K562 (cell line): ENCODE data around the gene TP53BP2. TPM values are rescaled to one million over a fixed set of nuclear protein-coding genes. Genes with fewer than 3 reads are reported as not detected.

Source experiments
- ATAC-seq: fragments of 200-7000 bp; cut with Tn5 transposase; 3 replicates; pipeline ENCODE4 v1.9.1; 2020; ENCODE audit warnings: moderate library complexity
- BruUV-seq: library from RNA; stranded (reverse); fragments of 400-500 nt; replicated peaks from 2 replicates; lab custom pipeline; 2021; lab: Mats Ljungman, UMichigan
- CTCF ChIA-PET: fragments of 300-600 bp; formaldehyde crosslinking; extraction: SDS; loops from one replicate; lab custom pipeline; 2021; ENCODE audit warnings: low intra/inter-chr PET ratio; lab: Yijun Ruan, JAX
- POLR2A ChIA-PET: fragments of 300-600, 350-650 bp; sonication (Branson Sonifier 250); formaldehyde crosslinking; extraction: SDS; loops from one replicate; lab custom pipeline; 2021; ENCODE audit warnings: antibody characterized with exemption, inconsistent platforms; lab: Yijun Ruan, JAX
- DNase-seq, 4 experiments: peaks; one replicate each; pipeline versions ENCODE4 v3.0.0 to v3.0.0-alpha.2; 2011 to 2018; ENCODE audit warnings: low spot score in 3 of 4, mixed read lengths in 3 of 4; ENCODE audit errors: extremely low read depth in 1 of 4
- FAIRE-seq: peaks from 2 replicates; lab custom pipeline; 2011; peaks lifted over from hg19 to GRCh38; lab: Jason Lieb, UNC
- H2AFZ ChIP-seq: 2 replicates; pipeline ENCODE4 v1.6.0; 2011; ENCODE audit warnings: low read depth, low read length, control low read depth, inconsistent platforms
- H3K27ac ChIP-seq: fragments of 200-600 bp; 3 replicates; pipeline ENCODE4 v1.8.0; 2011; ENCODE audit warnings: low read depth, mild to moderate bottlenecking, control low read depth, inconsistent platforms, low read length, moderate library complexity, mixed read lengths; ENCODE audit errors: extremely low read depth
- H3K27me3 ChIP-seq, 2 experiments: fragments of 300-600 bp in 1 of 2; 2 replicates in 1 of 2; 3 replicates in 1 of 2; pipeline versions ENCODE4 v1.6.0 to v1.8.0; 2011; ENCODE audit warnings: inconsistent platforms in 2 of 2, low read length in 2 of 2, mild to moderate bottlenecking in 1 of 2, mixed read lengths in 1 of 2, moderate library complexity in 1 of 2; ENCODE audit not compliant: control insufficient read depth in 2 of 2, insufficient read depth in 2 of 2
- H3K36me3 ChIP-seq: fragments of 300-600 bp; 3 replicates; pipeline ENCODE4 v1.8.0; 2011; ENCODE audit warnings: mild to moderate bottlenecking, low read length, inconsistent platforms; ENCODE audit not compliant: control insufficient read depth, insufficient read depth
- H3K4me1 ChIP-seq, 2 experiments: fragments of 200-600 bp in 1 of 2; replicated peaks in 1 of 2; 2 replicates in 1 of 2; 3 replicates in 1 of 2; pipeline versions ENCODE4 v1.5.1 to v1.8.0; 2011; ENCODE audit warnings: inconsistent platforms in 2 of 2, low read length in 2 of 2, mild to moderate bottlenecking in 1 of 2, mixed read lengths in 1 of 2, moderate library complexity in 1 of 2; ENCODE audit not compliant: control insufficient read depth in 2 of 2, insufficient read depth in 2 of 2
- H3K4me2 ChIP-seq: 2 replicates; pipeline ENCODE4 v1.6.1; 2011; ENCODE audit warnings: low read length, control low read depth, inconsistent platforms, mixed read lengths; ENCODE audit not compliant: insufficient read depth
- H3K4me3 ChIP-seq: fragments of 200-600 bp; sonication (generic), shearing (Covaris generic); 2 replicates; pipeline ENCODE4 v1.5.1; 2016; ENCODE audit warnings: control low read depth, inconsistent platforms
- H3K79me2 ChIP-seq: fragments of 200-600 bp; 3 replicates; pipeline ENCODE4 v1.8.0; 2011; ENCODE audit warnings: low read length, inconsistent platforms; ENCODE audit not compliant: control insufficient read depth, insufficient read depth
- H3K9ac ChIP-seq, 2 experiments: 2 replicates each; pipeline versions ENCODE4 v1.6.0 to v1.6.1; 2011; ENCODE audit warnings: low read depth in 2 of 2, low read length in 2 of 2, control low read depth in 1 of 2, inconsistent platforms in 1 of 2, mild to moderate bottlenecking in 1 of 2, mixed read lengths in 1 of 2; ENCODE audit not compliant: insufficient read depth in 1 of 2
- H3K9me1 ChIP-seq: one replicate; pipeline ENCODE4 v1.6.0; 2011; ENCODE audit warnings: inconsistent platforms, mild to moderate bottlenecking, low read length, moderate library complexity; ENCODE audit not compliant: control insufficient read depth, insufficient read depth
- H3K9me3 ChIP-seq: replicated peaks from 2 replicates; pipeline ENCODE4 v1.5.1; 2011; ENCODE audit warnings: low read depth, low read length, inconsistent platforms; ENCODE audit not compliant: control insufficient read depth, insufficient read depth
- H4K20me1 ChIP-seq: replicated peaks from 2 replicates; pipeline ENCODE4 v1.6.1; 2011; ENCODE audit warnings: low read length, inconsistent platforms, mixed read lengths; ENCODE audit not compliant: control insufficient read depth, insufficient read depth
- CBX8 ChIP-seq: fragments of 200-600 bp; sonication (generic); IDR thresholded peaks from 2 replicates; pipeline ENCODE4 v1.6.1; 2012; ENCODE audit warnings: borderline replicate concordance, mixed run types, low read depth, mild to moderate bottlenecking, moderate library complexity, mixed read lengths, low read length, control low read depth, inconsistent platforms; ENCODE audit not compliant: poor library complexity, severe bottlenecking; ENCODE audit errors: extremely low read depth
- COPS2 ChIP-seq: fragments of 450-650 bp; conservative IDR thresholded peaks from 2 replicates; pipeline ENCODE4 v1.6.1; 2016; ENCODE audit warnings: mild to moderate bottlenecking, moderate library complexity
- JUNB ChIP-seq: fragments of 450-650 bp; formaldehyde crosslinking; conservative IDR thresholded peaks from 2 replicates; pipeline ENCODE4 v1.4.0; 2020; ENCODE audit warnings: mild to moderate bottlenecking
- KDM5B ChIP-seq: fragments of 200-600 bp; sonication (generic); IDR thresholded peaks from 2 replicates; pipeline ENCODE4 v1.6.1; 2012; ENCODE audit warnings: low read depth, mild to moderate bottlenecking, moderate library complexity, low read length, control low read depth, inconsistent platforms; ENCODE audit not compliant: insufficient replicate concordance
- MECOM ChIP-seq: fragments of 250-450 bp; sonication (Bioruptor Pico); IDR thresholded peaks from 2 replicates; pipeline ENCODE4 v1.8.0; 2022; ENCODE audit warnings: inconsistent platforms
- MIER1 ChIP-seq: fragments of 450-650 bp; IDR thresholded peaks from 2 replicates; pipeline ENCODE4 v1.6.1; 2016; ENCODE audit warnings: antibody characterized with exemption, mild to moderate bottlenecking, low read depth
- NONO ChIP-seq, 2 experiments: fragments of 200-400 bp in 1 of 2; fragments of 450-650 bp in 1 of 2; formaldehyde crosslinking in 1 of 2; IDR thresholded peaks; 2 replicates each; pipeline ENCODE4 v1.6.1; 2017; ENCODE audit warnings: low read depth in 2 of 2, mild to moderate bottlenecking in 2 of 2, moderate library complexity in 2 of 2, low read length in 1 of 2
- SMARCA5 ChIP-seq: fragments of 450-650 bp; IDR thresholded peaks from 2 replicates; pipeline ENCODE4 v1.6.1; 2016
- TRIM28 ChIP-seq: fragments of 450-650 bp; IDR thresholded peaks from 2 replicates; pipeline ENCODE4 v1.6.1; 2017
- ZNF589 ChIP-seq: fragments of 200-800 bp; sonication (Bioruptor generic); IDR thresholded peaks from 2 replicates; pipeline ENCODE4 v1.6.1; 2016; ENCODE audit warnings: low read depth, missing genetic modification characterization, missing compliant biosample characterization
- in situ Hi-C: fragments of 300-500 bp; cut with MboI; formaldehyde crosslinking; loops from 4 replicates; pipeline ENCODE4 v1.15.0; 2018; ENCODE audit warnings: inconsistent platforms, mixed read lengths
- intact Hi-C: fragments of 100-400 bp; cut with micrococcal nuclease; formaldehyde crosslinking; loops from 2 replicates; pipeline ENCODE4 v1.14.2; 2022
- polyA plus RNA-seq, 8 experiments: library from polyadenylated mRNA; depleted of rRNA in 4 of 8; stranded (reverse) in 5 of 8; unstranded in 3 of 8; fragments of >200 nt; fragmentation: Nextera tagmentation in 2 of 8; fragmentation: Illumina TruSeq in 1 of 8; extraction: Ambion mirVana in 2 of 8; extraction: Trizol in 1 of 8; gene quantifications; 2 replicates each; pipeline versions ENCODE4 v1.2.1 to v1.2.3, GENCODE V29; 2011 to 2014; ENCODE audit warnings: inconsistent platforms in 1 of 8, missing spikeins in 1 of 8
- total RNA-seq, 7 experiments: library from RNA; depleted of rRNA in 6 of 7; stranded (reverse); fragments of >200 nt in 6 of 7; fragmentation: Illumina TruSeq in 2 of 7; extraction: Trizol in 2 of 7; gene quantifications; 2 replicates each; pipeline versions ENCODE4 v1.2.1 to v1.2.3, GENCODE V29; 2011 to 2021; ENCODE audit warnings: low replicate concordance in 1 of 7
- TF ChIP-seq, protein P1 (sequence below): fragments of 450-650 bp; IDR thresholded peaks from 2 replicates; pipeline ENCODE4 v1.7.0; 2016; ENCODE audit warnings: borderline replicate concordance
- TF ChIP-seq, protein P2 (sequence below): sonication (generic); formaldehyde crosslinking; IDR thresholded peaks from 2 replicates; pipeline ENCODE4 v1.8.0; 2022; ENCODE audit warnings: mild to moderate bottlenecking, missing genetic modification reagents, borderline replicate concordance
- TF ChIP-seq, protein P3 (sequence below): fragments of 450-650 bp; formaldehyde crosslinking; IDR thresholded peaks from 2 replicates; pipeline ENCODE4 v1.4.0; 2020; ENCODE audit warnings: mild to moderate bottlenecking, mixed read lengths
- TF ChIP-seq, protein P4 (sequence below): sonication (generic); formaldehyde crosslinking; IDR thresholded peaks from 2 replicates; pipeline ENCODE4 v1.4.0; 2020; ENCODE audit warnings: mild to moderate bottlenecking, missing genetic modification reagents

TP53BP2 gene
- total and polyA plus RNA-seq, 9 of the 15 experiments (the other 6 are each of a cell fraction or from before 2014, with no cell fraction given), result 17.0 to 69.6 (median 40.1) TPM

DNA sequence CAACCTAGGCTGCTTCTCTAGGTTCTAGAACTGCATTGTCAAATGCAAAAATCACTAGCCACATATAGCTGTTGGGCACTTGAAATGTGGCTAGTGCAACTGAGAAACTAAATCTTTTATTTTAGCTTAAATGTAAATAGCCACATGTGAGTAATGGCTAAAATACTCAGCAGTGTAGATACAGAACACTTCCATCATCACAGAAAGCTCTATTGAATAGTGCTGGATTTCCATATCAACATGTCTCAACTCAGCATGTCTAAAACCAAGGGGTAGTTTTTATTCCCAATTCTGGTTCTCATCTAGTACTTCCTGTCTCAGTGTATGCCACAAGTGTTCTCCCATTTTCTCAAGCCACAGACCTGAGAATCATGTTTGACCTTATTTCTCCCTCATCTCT is 7.5 kb upstream of the TP53BP2 start:
- in situ Hi-C loops (no loop called here), intact Hi-C loops (no loop called here)
- Histone ChIP-seq H4K20me1 (no peaks in the 10 kb centered on the region), H3K27me3 (no peaks in the 10 kb centered on the region), H3K9ac (no peak overlapping the region), H3K4me1 (peaks cover 0 to 1% of the 10 kb centered on the region in 2 experiments; a peak in 2 of 5 replicates), H3K9me3 (no peaks in the 10 kb centered on the region), H3K9me1 (no peaks in the 10 kb centered on the region), H3K4me3 (no peak overlapping the region), H3K27ac (no peak overlapping the region), H2AFZ (no peak overlapping the region), H3K79me2 (no peaks in the 10 kb centered on the region), H3K4me2 (no peak overlapping the region), H3K36me3 (no peaks in the 10 kb centered on the region)
- TF ChIP-seq NONO (IDR thresholded peaks at IDR 0.05; ENCODE audit: low read depth in 2 of 2, low read length in 1 of 2), result no peak
- no peak for TF ChIP-seq KDM5B
- no peak for TF ChIP-seq JUNB (CRISPR knock-in tag)
- no peak for TF ChIP-seq SMARCA5
- no peak for TF ChIP-seq TRIM28
- TF ChIP-seq MIER1, result no peak
- no peak for TF ChIP-seq ZNF589 (CRISPR knock-in tag)
- TF ChIP-seq, protein P1, sequence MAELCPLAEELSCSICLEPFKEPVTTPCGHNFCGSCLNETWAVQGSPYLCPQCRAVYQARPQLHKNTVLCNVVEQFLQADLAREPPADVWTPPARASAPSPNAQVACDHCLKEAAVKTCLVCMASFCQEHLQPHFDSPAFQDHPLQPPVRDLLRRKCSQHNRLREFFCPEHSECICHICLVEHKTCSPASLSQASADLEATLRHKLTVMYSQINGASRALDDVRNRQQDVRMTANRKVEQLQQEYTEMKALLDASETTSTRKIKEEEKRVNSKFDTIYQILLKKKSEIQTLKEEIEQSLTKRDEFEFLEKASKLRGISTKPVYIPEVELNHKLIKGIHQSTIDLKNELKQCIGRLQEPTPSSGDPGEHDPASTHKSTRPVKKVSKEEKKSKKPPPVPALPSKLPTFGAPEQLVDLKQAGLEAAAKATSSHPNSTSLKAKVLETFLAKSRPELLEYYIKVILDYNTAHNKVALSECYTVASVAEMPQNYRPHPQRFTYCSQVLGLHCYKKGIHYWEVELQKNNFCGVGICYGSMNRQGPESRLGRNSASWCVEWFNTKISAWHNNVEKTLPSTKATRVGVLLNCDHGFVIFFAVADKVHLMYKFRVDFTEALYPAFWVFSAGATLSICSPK, result no peak
- TF ChIP-seq COPS2, result no peak
- TF ChIP-seq, protein P2, sequence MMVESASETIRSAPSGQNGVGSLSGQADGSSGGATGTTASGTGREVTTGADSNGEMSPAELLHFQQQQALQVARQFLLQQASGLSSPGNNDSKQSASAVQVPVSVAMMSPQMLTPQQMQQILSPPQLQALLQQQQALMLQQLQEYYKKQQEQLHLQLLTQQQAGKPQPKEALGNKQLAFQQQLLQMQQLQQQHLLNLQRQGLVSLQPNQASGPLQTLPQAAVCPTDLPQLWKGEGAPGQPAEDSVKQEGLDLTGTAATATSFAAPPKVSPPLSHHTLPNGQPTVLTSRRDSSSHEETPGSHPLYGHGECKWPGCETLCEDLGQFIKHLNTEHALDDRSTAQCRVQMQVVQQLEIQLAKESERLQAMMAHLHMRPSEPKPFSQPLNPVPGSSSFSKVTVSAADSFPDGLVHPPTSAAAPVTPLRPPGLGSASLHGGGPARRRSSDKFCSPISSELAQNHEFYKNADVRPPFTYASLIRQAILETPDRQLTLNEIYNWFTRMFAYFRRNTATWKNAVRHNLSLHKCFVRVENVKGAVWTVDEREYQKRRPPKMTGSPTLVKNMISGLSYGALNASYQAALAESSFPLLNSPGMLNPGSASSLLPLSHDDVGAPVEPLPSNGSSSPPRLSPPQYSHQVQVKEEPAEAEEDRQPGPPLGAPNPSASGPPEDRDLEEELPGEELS (CRISPR knock-in tag), result no peak
- TF ChIP-seq, protein P3, sequence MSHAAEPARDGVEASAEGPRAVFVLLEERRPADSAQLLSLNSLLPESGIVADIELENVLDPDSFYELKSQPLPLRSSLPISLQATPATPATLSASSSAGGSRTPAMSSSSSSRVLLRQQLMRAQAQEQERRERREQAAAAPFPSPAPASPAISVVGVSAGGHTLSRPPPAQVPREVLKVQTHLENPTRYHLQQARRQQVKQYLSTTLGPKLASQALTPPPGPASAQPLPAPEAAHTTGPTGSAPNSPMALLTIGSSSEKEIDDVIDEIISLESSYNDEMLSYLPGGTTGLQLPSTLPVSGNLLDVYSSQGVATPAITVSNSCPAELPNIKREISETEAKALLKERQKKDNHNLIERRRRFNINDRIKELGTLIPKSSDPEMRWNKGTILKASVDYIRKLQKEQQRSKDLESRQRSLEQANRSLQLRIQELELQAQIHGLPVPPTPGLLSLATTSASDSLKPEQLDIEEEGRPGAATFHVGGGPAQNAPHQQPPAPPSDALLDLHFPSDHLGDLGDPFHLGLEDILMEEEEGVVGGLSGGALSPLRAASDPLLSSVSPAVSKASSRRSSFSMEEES (CRISPR knock-in tag), result no peak
- no peak for TF ChIP-seq MECOM (CRISPR knock-in tag)
- no peak for TF ChIP-seq CBX8
- TF ChIP-seq, protein P4, sequence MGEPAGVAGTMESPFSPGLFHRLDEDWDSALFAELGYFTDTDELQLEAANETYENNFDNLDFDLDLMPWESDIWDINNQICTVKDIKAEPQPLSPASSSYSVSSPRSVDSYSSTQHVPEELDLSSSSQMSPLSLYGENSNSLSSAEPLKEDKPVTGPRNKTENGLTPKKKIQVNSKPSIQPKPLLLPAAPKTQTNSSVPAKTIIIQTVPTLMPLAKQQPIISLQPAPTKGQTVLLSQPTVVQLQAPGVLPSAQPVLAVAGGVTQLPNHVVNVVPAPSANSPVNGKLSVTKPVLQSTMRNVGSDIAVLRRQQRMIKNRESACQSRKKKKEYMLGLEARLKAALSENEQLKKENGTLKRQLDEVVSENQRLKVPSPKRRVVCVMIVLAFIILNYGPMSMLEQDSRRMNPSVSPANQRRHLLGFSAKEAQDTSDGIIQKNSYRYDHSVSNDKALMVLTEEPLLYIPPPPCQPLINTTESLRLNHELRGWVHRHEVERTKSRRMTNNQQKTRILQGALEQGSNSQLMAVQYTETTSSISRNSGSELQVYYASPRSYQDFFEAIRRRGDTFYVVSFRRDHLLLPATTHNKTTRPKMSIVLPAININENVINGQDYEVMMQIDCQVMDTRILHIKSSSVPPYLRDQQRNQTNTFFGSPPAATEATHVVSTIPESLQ (CRISPR knock-in tag), result no peak
- no peak for DNase-seq
- no peak for ATAC-seq
- CTCF ChIA-PET, result no interaction called here
- no peak for FAIRE-seq
- no TSS peak for BruUV-seq
- POLR2A ChIA-PET, result no interaction called here
